Measurements from ENCODE around the gene AMDHD2.

DNA sequence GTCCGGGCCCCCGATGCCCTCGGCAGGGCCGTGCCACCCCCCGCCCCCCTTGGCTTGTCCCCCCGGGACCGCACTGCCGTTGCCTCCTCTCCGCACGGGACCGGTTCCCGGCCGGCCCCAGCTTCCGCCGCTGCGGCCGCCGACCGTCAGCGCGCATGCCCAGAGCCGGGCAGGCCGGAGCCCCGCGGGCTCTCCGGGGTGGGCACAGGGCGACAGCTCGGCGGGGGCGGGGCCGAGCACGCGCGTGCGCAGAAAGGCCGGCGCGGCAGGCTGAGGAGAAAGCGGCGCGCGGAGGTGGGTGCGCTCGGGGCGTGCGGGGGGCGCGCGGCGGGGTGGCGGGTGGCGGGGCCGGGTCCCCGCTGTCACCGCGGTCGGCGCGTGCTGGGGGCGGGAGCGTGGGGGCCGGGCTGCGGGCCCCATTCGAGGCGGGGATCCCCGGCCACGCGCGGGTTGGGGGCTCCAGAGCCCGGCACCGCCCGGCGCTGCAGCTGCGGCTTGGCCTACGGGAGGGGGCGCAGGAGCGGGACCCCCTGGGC, 45.2 kb upstream of the AMDHD2 start, which contains the start of gene TBC1D24:
- TF ChIP-seq, protein P1, sequence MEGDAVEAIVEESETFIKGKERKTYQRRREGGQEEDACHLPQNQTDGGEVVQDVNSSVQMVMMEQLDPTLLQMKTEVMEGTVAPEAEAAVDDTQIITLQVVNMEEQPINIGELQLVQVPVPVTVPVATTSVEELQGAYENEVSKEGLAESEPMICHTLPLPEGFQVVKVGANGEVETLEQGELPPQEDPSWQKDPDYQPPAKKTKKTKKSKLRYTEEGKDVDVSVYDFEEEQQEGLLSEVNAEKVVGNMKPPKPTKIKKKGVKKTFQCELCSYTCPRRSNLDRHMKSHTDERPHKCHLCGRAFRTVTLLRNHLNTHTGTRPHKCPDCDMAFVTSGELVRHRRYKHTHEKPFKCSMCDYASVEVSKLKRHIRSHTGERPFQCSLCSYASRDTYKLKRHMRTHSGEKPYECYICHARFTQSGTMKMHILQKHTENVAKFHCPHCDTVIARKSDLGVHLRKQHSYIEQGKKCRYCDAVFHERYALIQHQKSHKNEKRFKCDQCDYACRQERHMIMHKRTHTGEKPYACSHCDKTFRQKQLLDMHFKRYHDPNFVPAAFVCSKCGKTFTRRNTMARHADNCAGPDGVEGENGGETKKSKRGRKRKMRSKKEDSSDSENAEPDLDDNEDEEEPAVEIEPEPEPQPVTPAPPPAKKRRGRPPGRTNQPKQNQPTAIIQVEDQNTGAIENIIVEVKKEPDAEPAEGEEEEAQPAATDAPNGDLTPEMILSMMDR (IDR thresholded peaks at IDR 0.05; ENCODE audit: low read length): no peak
- TF ChIP-seq EZH2 (optimal IDR thresholded peaks at IDR 0.05; ENCODE audit: low read depth, low read length): no peak

Measured in MM.1S (cell line).